HFFc6 (cell line): ENCODE data around the gene CYSTM1. TPM values are rescaled to one million over a fixed set of nuclear protein-coding genes. Genes with fewer than 3 reads are reported as not detected.

ENCODE experiments used
- DNase-seq: peaks from one replicate; pipeline ENCODE4 v3.0.0-alpha.2; 2018
- H3K27ac Mint-ChIP-seq: 2 replicates; pipeline ENCODE4 v1.8.0; 2020; ENCODE audit warnings: mild to moderate bottlenecking, mixed read lengths
- H3K27me3 Mint-ChIP-seq: 2 replicates; pipeline ENCODE4 v1.8.0; 2021; ENCODE audit warnings: mild to moderate bottlenecking, moderate library complexity, mixed read lengths; ENCODE audit not compliant: insufficient read depth
- H3K36me3 Mint-ChIP-seq: 2 replicates; pipeline ENCODE4 v1.8.0; 2021; ENCODE audit warnings: low read depth, mixed read lengths
- H3K4me1 Mint-ChIP-seq: 2 replicates; pipeline ENCODE4 v1.8.0; 2020; ENCODE audit warnings: low read depth, mixed read lengths
- H3K4me3 Mint-ChIP-seq: 2 replicates; pipeline ENCODE4 v1.8.0; 2020; ENCODE audit warnings: mild to moderate bottlenecking, moderate library complexity, mixed read lengths
- H3K9me3 Mint-ChIP-seq: 2 replicates; pipeline ENCODE4 v1.8.0; 2020; ENCODE audit warnings: mild to moderate bottlenecking, mixed read lengths
- total RNA-seq, 6 experiments: library from RNA; stranded (reverse); fragmentation: NEBNext Ultra II Directional; extraction: Animal tissue kit (Norgen Biotek cat#: 25700); gene quantifications; 2 replicates in 1 of 6; 3 replicates in 5 of 6; pipeline ENCODE4 v1.2.3, GENCODE V29; 2021
- TF ChIP-seq, protein P1 (sequence below): fragments of 200-600 bp; sonication (generic); IDR thresholded peaks from 2 replicates; pipeline ENCODE4 v1.5.0; 2021; ENCODE audit warnings: antibody characterized with exemption, mild to moderate bottlenecking

Gene CYSTM1
- total RNA-seq, 6 experiments from 2014 or later = 11.6 to 16.7 (median 12.5) TPM

DNA sequence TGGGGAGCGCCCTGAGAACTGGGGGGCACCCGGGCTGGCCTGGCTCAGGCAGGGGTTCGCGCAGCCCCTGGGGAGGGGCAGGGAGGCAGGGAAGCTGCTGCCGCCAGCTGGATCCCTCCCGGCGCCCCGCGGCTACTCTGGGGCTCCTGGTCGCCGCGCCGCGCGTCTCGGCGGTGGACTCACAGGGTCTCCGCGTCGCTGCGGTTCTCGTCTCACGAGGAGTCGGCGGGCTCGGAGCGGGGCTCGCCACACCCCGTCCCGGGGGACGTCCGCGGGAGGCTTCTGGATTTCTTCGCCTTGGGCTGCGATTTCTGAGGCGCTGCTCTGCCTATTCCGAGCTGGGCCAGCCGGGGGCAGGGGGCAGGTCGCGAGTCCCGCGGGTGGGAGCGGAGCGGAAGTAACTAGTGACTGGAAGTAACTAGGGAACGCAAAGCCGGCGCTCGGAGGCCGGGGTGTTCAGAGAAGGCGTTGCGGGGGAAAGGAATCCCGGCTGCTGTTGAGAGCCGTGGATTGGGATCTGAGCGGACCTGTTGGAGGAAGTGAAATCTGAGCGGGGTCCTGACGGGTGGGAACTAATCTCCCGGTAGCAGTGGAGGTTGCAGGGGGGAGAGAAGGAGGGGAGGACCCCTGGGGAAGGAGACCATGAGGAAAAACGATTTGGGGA lies 511 bp downstream of the CYSTM1 start:
- Mint-ChIP-seq H3K27ac (peak overlapping the region; percentile 90), H3K9me3 (no peaks in the 10 kb centered on the region), H3K4me1 (peaks cover 21% of the 10 kb centered on the region), H3K36me3 (no peaks in the 10 kb centered on the region), H3K27me3 (no peaks in the 10 kb centered on the region; the same call in 1 of the 2 replicates), H3K4me3 (peak overlapping the region; percentile 95)
- peak; percentile 50 for DNase-seq
- TF ChIP-seq, protein P1, sequence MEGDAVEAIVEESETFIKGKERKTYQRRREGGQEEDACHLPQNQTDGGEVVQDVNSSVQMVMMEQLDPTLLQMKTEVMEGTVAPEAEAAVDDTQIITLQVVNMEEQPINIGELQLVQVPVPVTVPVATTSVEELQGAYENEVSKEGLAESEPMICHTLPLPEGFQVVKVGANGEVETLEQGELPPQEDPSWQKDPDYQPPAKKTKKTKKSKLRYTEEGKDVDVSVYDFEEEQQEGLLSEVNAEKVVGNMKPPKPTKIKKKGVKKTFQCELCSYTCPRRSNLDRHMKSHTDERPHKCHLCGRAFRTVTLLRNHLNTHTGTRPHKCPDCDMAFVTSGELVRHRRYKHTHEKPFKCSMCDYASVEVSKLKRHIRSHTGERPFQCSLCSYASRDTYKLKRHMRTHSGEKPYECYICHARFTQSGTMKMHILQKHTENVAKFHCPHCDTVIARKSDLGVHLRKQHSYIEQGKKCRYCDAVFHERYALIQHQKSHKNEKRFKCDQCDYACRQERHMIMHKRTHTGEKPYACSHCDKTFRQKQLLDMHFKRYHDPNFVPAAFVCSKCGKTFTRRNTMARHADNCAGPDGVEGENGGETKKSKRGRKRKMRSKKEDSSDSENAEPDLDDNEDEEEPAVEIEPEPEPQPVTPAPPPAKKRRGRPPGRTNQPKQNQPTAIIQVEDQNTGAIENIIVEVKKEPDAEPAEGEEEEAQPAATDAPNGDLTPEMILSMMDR = peak; percentile 41; the same call in 1 of the 2 replicates

DNA sequence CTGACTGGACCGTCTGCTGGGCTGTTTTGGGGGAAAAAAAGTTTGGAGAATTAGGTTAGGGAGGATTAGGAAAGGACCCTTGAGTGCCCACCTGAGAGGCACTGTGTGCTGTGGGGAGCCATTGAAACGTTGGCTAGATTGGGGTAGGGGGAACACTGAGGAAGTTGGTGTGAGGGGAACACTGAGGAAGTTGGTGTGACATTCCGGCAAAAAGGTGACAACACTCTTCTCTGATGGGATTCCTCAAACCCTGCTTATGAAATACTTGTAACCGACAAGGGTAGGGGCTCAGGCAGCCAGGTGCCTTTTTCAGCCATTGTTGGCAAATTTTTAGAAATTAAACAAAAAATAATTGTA lies 1.0 kb downstream of the CYSTM1 start:
- DNase-seq = no peak
- Mint-ChIP-seq H3K4me1 (peaks cover 21% of the 10 kb centered on the region), H3K9me3 (no peaks in the 10 kb centered on the region), H3K4me3 (peak overlapping the region; percentile 95), H3K36me3 (no peaks in the 10 kb centered on the region), H3K27ac (peak overlapping the region; percentile 89), H3K27me3 (no peaks in the 10 kb centered on the region; the same call in 1 of the 2 replicates)
- TF ChIP-seq, protein P1 = no peak

DNA sequence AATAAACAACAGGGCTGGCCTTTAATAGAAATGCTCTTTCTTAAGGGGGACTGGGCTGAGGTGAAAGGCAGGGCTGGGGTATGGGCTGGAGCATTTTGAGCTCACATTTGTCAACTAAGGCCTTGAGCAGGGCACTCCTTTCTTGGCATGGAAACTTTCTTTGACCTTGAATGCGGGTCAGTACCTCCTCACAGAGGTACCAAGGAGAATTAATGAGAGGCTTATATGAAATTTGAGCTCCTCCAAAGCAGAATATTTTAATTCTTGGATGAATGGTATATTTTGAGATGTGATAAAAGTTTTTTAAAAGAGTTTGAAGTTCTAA lies 3.1 kb downstream of the CYSTM1 start:
- Mint-ChIP-seq H3K4me1 (peaks cover 34% of the 10 kb centered on the region), H3K4me3 (no peak overlapping the region), H3K27me3 (no peaks in the 10 kb centered on the region; the same call in 1 of the 2 replicates), H3K27ac (no peak overlapping the region), H3K9me3 (no peaks in the 10 kb centered on the region), H3K36me3 (no peaks in the 10 kb centered on the region)
- TF ChIP-seq, protein P1 = no peak
- DNase-seq = no peak

DNA sequence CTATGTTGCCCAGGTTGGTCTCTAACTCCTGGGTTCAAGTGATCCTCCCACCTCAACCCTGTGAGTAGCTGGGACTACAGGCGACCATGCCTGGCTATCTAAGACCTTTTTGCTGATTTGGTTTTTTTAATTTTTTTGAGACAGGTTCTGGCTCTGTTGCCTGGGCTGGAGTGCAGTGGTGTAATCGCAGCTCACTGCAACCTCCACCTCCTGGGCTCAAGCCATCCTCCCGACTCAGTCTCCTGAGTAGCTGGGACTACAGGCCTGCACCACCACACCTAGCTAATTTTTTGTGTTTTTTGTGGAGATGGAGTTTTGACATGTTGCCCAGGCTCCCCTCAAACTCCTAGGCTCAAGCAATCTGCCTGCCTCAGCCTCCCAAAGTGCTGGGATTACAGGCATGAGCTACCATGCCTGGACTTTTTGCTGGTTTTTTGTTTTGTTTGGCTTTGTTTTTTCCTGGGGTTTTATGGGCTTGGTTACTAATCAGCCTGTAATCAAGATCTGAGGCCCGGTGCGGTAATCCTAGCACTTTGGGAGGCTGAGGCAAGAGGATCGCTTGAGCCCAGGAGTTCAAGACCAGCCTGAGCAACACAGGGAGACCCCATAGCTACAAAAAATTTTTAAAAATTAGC lies 3.6 kb downstream of the CYSTM1 start:
- TF ChIP-seq, protein P1 = no peak
- no peaks in the 10 kb centered on the region for H3K36me3 Mint-ChIP-seq
- H3K4me3 Mint-ChIP-seq = no peak overlapping the region
- H3K9me3 Mint-ChIP-seq = no peaks in the 10 kb centered on the region
- peaks cover 37% of the 10 kb centered on the region for H3K4me1 Mint-ChIP-seq
- no peak overlapping the region for H3K27ac Mint-ChIP-seq
- no peak for DNase-seq
- no peaks in the 10 kb centered on the region; the same call in none of the 2 replicates for H3K27me3 Mint-ChIP-seq

DNA sequence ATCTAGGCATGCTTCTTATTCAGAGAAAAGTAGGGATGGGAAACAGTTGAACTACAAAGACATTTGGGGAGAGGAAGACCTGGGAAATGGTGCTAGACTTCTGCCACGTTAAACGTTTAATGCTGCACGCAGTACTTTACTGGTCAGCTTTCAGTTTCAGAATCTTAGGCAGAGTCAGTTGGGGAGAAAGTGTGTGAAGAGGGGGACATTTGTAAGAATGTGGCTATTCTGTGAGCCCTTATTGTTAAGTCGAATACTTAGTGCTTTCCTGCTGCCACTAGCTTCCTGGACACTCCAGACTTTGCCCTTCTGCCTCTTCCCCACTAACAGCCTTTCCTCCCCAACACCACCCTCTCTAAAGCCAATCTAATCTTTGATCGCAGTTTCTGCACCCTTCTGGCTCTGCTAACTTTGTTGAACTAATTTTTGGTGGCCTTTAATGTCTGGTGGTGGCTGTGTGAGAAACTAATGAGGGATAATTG lies 6.1 kb downstream of the CYSTM1 start:
- no peaks in the 10 kb centered on the region for H3K36me3 Mint-ChIP-seq
- no peak for DNase-seq
- H3K4me1 Mint-ChIP-seq = peaks cover 31% of the 10 kb centered on the region
- TF ChIP-seq, protein P1 = no peak
- H3K27me3 Mint-ChIP-seq = no peaks in the 10 kb centered on the region; the same call in 1 of the 2 replicates
- no peaks in the 10 kb centered on the region for H3K9me3 Mint-ChIP-seq
- no peak overlapping the region; the same call in 1 of the 2 replicates for H3K4me3 Mint-ChIP-seq
- no peak overlapping the region for H3K27ac Mint-ChIP-seq
